Measurements from ENCODE around the gene TPCN1. TPM values are rescaled to one million over a fixed set of nuclear protein-coding genes. Genes with fewer than 3 reads are reported as not detected.

TPCN1 gene
- total and polyA plus RNA-seq, 2 donors (not counting 1 experiment from before 2014, with no cell fraction given) = 17.2 to 17.8 TPM

DNA sequence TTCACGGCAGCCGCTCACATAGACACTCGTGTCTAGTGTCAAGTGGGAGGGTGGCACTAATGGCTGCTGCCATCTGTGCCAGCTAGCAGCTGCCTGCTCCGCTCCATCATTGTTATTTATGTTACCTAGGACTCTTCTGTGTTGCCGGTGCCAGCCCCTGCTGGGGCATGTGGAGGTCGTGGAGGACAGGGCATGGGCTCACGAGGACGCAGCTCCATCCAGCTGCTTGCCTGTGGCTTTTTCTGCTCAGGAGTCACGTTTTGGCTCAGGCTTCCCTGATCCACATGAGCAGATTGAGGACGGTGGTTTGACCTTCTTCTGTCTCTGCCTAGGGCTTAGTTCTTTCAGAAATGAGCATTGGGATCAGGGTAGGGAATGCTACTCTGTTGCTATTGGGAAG is 31.2 kb downstream of the TPCN1 start:
- H2AFZ ChIP-seq (ENCODE audit: low read length) = no peak overlapping the region
- H3K9me3 ChIP-seq (ENCODE audit: control insufficient read depth, insufficient read depth, low read depth, low read length) = no peaks in the 10 kb centered on the region
- no peaks in the 10 kb centered on the region for H3K27me3 ChIP-seq (ENCODE audit: control insufficient read depth, insufficient read depth, low read length)
- DNase-seq (ENCODE audit: low read depth in 2 of 2) = no peak
- no peaks in the 10 kb centered on the region for H3K4me1 ChIP-seq (ENCODE audit: control insufficient read depth, extremely low read depth, insufficient read depth, low read length)
- H3K9ac ChIP-seq (ENCODE audit: insufficient read depth, low read length) = no peak overlapping the region
- H3K4me2 ChIP-seq (ENCODE audit: extremely low read depth, insufficient read depth, low read length) = no peak overlapping the region
- no peaks in the 10 kb centered on the region for H3K36me3 ChIP-seq (ENCODE audit: control insufficient read depth, insufficient read depth, low read length)
- no peak overlapping the region for H3K27ac ChIP-seq (ENCODE audit: insufficient read depth, low read length)
- H3K79me2 ChIP-seq (ENCODE audit: control insufficient read depth, insufficient read depth, low read length) = no peaks in the 10 kb centered on the region
- no peak overlapping the region for H3K4me3 ChIP-seq (replicated peaks in 1 of 4; ENCODE audit: control extremely low read depth in 1 of 4, insufficient read depth in 1 of 4, low read depth in 3 of 4, low read length in 4 of 4)
- no peaks in the 10 kb centered on the region for H4K20me1 ChIP-seq (ENCODE audit: control insufficient read depth, extremely low read depth, insufficient read depth, low read length)
- TF ChIP-seq, protein P1, sequence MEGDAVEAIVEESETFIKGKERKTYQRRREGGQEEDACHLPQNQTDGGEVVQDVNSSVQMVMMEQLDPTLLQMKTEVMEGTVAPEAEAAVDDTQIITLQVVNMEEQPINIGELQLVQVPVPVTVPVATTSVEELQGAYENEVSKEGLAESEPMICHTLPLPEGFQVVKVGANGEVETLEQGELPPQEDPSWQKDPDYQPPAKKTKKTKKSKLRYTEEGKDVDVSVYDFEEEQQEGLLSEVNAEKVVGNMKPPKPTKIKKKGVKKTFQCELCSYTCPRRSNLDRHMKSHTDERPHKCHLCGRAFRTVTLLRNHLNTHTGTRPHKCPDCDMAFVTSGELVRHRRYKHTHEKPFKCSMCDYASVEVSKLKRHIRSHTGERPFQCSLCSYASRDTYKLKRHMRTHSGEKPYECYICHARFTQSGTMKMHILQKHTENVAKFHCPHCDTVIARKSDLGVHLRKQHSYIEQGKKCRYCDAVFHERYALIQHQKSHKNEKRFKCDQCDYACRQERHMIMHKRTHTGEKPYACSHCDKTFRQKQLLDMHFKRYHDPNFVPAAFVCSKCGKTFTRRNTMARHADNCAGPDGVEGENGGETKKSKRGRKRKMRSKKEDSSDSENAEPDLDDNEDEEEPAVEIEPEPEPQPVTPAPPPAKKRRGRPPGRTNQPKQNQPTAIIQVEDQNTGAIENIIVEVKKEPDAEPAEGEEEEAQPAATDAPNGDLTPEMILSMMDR (conservative IDR thresholded peaks at IDR 0.05 in 1 of 2, IDR thresholded peaks at IDR 0.05 in 1 of 2; ENCODE audit: low read depth in 1 of 2, low read length in 2 of 2) = no peak
- no peak for TF ChIP-seq EZH2 (IDR thresholded peaks at IDR 0.05; ENCODE audit: low read length, missing control alignments)

DNA sequence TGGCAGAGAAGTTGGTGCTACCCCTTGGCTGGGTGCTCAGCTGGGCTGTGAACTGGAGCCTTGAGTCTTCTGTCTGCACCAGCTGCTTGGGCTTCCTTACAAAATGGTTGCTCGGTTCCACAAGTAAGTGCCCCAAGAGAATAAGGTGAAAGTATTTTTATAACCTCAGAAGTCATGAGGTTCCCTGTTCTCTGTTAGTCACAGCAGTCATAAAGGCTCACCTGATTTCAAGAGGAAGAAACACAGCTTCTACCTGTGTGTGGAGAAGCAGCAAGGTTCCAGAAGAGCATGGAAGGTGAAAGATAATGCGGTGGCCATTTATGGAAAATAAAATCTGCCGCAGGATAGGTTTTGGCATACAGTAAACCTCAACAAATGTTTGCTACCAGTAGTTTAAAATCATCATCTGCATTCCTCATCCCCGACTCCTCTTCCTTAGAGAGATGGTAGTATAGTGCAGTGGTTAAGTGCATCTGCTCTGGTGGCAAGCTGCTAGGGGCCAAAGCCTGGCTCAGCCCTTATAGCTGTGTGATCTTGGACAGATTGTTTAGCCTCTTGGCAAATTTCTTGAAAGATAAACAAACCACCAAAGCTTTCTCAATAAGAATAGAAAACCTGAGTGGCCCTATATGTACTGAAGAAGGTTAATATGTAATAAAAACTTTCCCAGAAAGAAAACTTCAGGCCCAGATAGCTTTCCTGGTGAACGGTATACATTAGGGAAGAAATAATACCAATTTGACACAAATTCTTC is 32.4 kb downstream of the TPCN1 start:
- Histone ChIP-seq H3K4me3 (replicated peaks in 1 of 4; ENCODE audit: control extremely low read depth in 1 of 4, insufficient read depth in 1 of 4, low read depth in 3 of 4, low read length in 4 of 4) (no peak overlapping the region), H3K4me2 (ENCODE audit: extremely low read depth, insufficient read depth, low read length) (no peak overlapping the region), H3K36me3 (ENCODE audit: control insufficient read depth, insufficient read depth, low read length) (no peaks in the 10 kb centered on the region), H3K9me3 (ENCODE audit: control insufficient read depth, insufficient read depth, low read depth, low read length) (no peaks in the 10 kb centered on the region), H3K4me1 (ENCODE audit: control insufficient read depth, extremely low read depth, insufficient read depth, low read length) (no peaks in the 10 kb centered on the region), H3K27ac (ENCODE audit: insufficient read depth, low read length) (no peak overlapping the region), H2AFZ (ENCODE audit: low read length) (no peak overlapping the region), H4K20me1 (ENCODE audit: control insufficient read depth, extremely low read depth, insufficient read depth, low read length) (no peaks in the 10 kb centered on the region), H3K9ac (ENCODE audit: insufficient read depth, low read length) (no peak overlapping the region), H3K27me3 (ENCODE audit: control insufficient read depth, insufficient read depth, low read length) (no peaks in the 10 kb centered on the region), H3K79me2 (ENCODE audit: control insufficient read depth, insufficient read depth, low read length) (no peaks in the 10 kb centered on the region)
- no peak for DNase-seq (ENCODE audit: low read depth in 2 of 2)
- TF ChIP-seq, protein P1 (conservative IDR thresholded peaks at IDR 0.05 in 1 of 2, IDR thresholded peaks at IDR 0.05 in 1 of 2; ENCODE audit: low read depth in 1 of 2, low read length in 2 of 2) = no peak
- TF ChIP-seq EZH2 (IDR thresholded peaks at IDR 0.05; ENCODE audit: low read length, missing control alignments) = no peak

DNA sequence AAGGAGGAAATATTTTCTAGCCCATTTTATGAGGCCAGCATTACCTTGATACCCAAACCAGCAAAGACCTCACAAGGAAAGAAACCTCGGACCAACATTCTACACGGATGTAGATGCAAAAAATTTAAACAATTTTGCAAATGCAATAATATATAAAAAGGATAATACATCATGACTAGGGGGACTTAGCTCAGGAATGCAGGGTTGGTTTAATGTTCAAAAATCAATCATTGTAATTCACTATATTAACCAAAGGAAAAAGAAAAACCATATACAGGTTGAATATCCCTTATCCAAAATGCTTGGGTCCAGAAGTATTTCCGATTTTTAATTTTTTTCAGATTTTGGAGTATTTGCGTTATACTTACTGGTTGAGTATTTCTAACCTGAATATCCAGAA is 33.0 kb downstream of the TPCN1 start:
- H3K27me3 ChIP-seq (ENCODE audit: control insufficient read depth, insufficient read depth, low read length) = no peaks in the 10 kb centered on the region
- TF ChIP-seq EZH2 (IDR thresholded peaks at IDR 0.05; ENCODE audit: low read length, missing control alignments) = no peak
- TF ChIP-seq, protein P1 (conservative IDR thresholded peaks at IDR 0.05 in 1 of 2, IDR thresholded peaks at IDR 0.05 in 1 of 2; ENCODE audit: low read depth in 1 of 2, low read length in 2 of 2) = no peak
- H3K79me2 ChIP-seq (ENCODE audit: control insufficient read depth, insufficient read depth, low read length) = no peaks in the 10 kb centered on the region
- H4K20me1 ChIP-seq (ENCODE audit: control insufficient read depth, extremely low read depth, insufficient read depth, low read length) = no peaks in the 10 kb centered on the region
- H3K9me3 ChIP-seq (ENCODE audit: control insufficient read depth, insufficient read depth, low read depth, low read length) = no peaks in the 10 kb centered on the region
- H3K27ac ChIP-seq (ENCODE audit: insufficient read depth, low read length) = no peak overlapping the region
- H3K36me3 ChIP-seq (ENCODE audit: control insufficient read depth, insufficient read depth, low read length) = no peaks in the 10 kb centered on the region
- H3K4me1 ChIP-seq (ENCODE audit: control insufficient read depth, extremely low read depth, insufficient read depth, low read length) = no peaks in the 10 kb centered on the region
- no peak overlapping the region for H3K9ac ChIP-seq (ENCODE audit: insufficient read depth, low read length)
- no peak overlapping the region for H3K4me3 ChIP-seq (replicated peaks in 1 of 4; ENCODE audit: control extremely low read depth in 1 of 4, insufficient read depth in 1 of 4, low read depth in 3 of 4, low read length in 4 of 4)
- no peak overlapping the region for H2AFZ ChIP-seq (ENCODE audit: low read length)
- H3K4me2 ChIP-seq (ENCODE audit: extremely low read depth, insufficient read depth, low read length) = no peak overlapping the region
- DNase-seq (ENCODE audit: low read depth in 2 of 2) = no peak
